Measurements from ENCODE around the gene HELZ.

- TF ChIP-seq CTCF (IDR thresholded peaks at IDR 0.05) (no peak), POLR2A (IDR thresholded peaks at IDR 0.05) (no peak)
Observed at GRCh38 chr17:67052720-67053437, 192.1 kb downstream of the HELZ start.
